ENCODE data around the gene GTF2IRD1.

GRCh38 chr7:74481458-74482196 lies 27.9 kb downstream of the GTF2IRD1 start:
- no peak for TF ChIP-seq CTCF (IDR thresholded peaks at IDR 0.05)
- TF ChIP-seq REST (IDR thresholded peaks at IDR 0.05; ENCODE audit: insufficient read depth in 1 of 2, low read depth in 2 of 2, low read length in 1 of 2), result no peak
- TF ChIP-seq SIN3A (IDR thresholded peaks at IDR 0.05; ENCODE audit: borderline replicate concordance, insufficient read depth, low read depth, low read length), result no peak
- TF ChIP-seq POLR2AphosphoS5 (IDR thresholded peaks at IDR 0.05; ENCODE audit: low read depth, low read length), result no peak
- no peak for TF ChIP-seq TCF7L2 (IDR thresholded peaks at IDR 0.05; ENCODE audit: low read depth, low read length)
